Lower lobe of right lung (tissue), 2 donors: ENCODE data around the gene GALNT17. TPM values are rescaled to one million over a fixed set of nuclear protein-coding genes. Genes with fewer than 3 reads are reported as not detected.
"Not testable (repeated sequence)": the region's sequence is repeated elsewhere in the genome, so short reads cannot be mapped to it uniquely, and the experiment has no call there.

ENCODE experiments used
- ATAC-seq, 2 donors: fragments of 200-7000 bp; cut with Tn5 transposase; one replicate each; pipeline ENCODE4 v1.9.1; 2020 to 2022; ENCODE audit warnings: mild to moderate bottlenecking in 2 of 2, moderate library complexity in 2 of 2
- DNase-seq: peaks from one replicate; pipeline ENCODE4 v3.0.0-alpha.2; 2020
- H3K27ac ChIP-seq: fragments of 200-600 bp; one replicate; pipeline ENCODE4 v1.8.0; 2022
- H3K27me3 ChIP-seq: fragments of 200-600 bp; one replicate; pipeline ENCODE4 v1.8.0; 2022; ENCODE audit warnings: low read depth
- H3K36me3 ChIP-seq: fragments of 200-600 bp; one replicate; pipeline ENCODE4 v1.8.0; 2022; ENCODE audit warnings: mild to moderate bottlenecking
- H3K4me1 ChIP-seq: fragments of 200-600 bp; one replicate; pipeline ENCODE4 v1.8.0; 2022
- H3K4me3 ChIP-seq: fragments of 200-600 bp; one replicate; pipeline ENCODE4 v1.8.0; 2022; ENCODE audit warnings: mild to moderate bottlenecking
- H3K9me3 ChIP-seq: fragments of 200-600 bp; one replicate; pipeline ENCODE4 v1.8.0; 2022
- CTCF ChIP-seq: fragments of 200-600 bp; IDR thresholded peaks from one replicate; pipeline ENCODE4 v1.8.0; 2022; ENCODE audit warnings: antibody characterized with exemption, mild to moderate bottlenecking
- intact Hi-C: fragments of 100-400 bp; cut with DNase I; formaldehyde crosslinking; loops from one replicate; pipeline ENCODE4 v1.11.0; 2022
- total RNA-seq: library from RNA; stranded (reverse); fragmentation: NEBNext Ultra II Directional; extraction: Animal tissue kit (Norgen Biotek cat#: 25700); gene quantifications from one replicate; pipeline ENCODE4 v1.2.1, GENCODE V29; 2021
- donor health status: DM: no; HTN: yes; CAD: no; lungs with severe emphysema.

GALNT17 gene
- total RNA-seq, 1 donor from 2014 or later: 6.6 TPM

- no peak overlapping the region for H3K27ac ChIP-seq
- DNase-seq: no peak
- no peaks in the 10 kb centered on the region for H3K4me1 ChIP-seq
- no peak for ATAC-seq
- no peak overlapping the region for H3K4me3 ChIP-seq
- intact Hi-C loops: no loop called here
- H3K27me3 ChIP-seq: no peaks in the 10 kb centered on the region
- TF ChIP-seq CTCF: no peak
- no peaks in the 10 kb centered on the region for H3K36me3 ChIP-seq
- H3K9me3 ChIP-seq: no peaks in the 10 kb centered on the region
Observed at GRCh38 chr7:71639382-71640085, 507.6 kb downstream of the GALNT17 start.

GRCh38 chr7:71643031-71643430 is 511.1 kb downstream of the GALNT17 start:
- H3K9me3 ChIP-seq, H3K4me1 ChIP-seq, H3K36me3 ChIP-seq, ATAC-seq, H3K4me3 ChIP-seq, H3K27ac ChIP-seq, intact Hi-C loops, DNase-seq, H3K27me3 ChIP-seq: not testable (repeated sequence)

GRCh38 chr7:71645836-71646235 is 513.9 kb downstream of the GALNT17 start:
- Histone ChIP-seq H3K4me3 (no peak overlapping the region), H3K27ac (no peak overlapping the region), H3K9me3 (peaks cover 13% of the 10 kb centered on the region), H3K27me3 (no peaks in the 10 kb centered on the region), H3K36me3 (no peaks in the 10 kb centered on the region), H3K4me1 (no peaks in the 10 kb centered on the region)
- TF ChIP-seq CTCF: no peak
- DNase-seq (no peak), ATAC-seq (no peak)
- intact Hi-C loops: no loop called here

GRCh38 chr7:71649812-71650211 is 517.9 kb downstream of the GALNT17 start:
- DNase-seq (no peak), ATAC-seq (no peak)
- no peaks in the 10 kb centered on the region for H3K4me1 ChIP-seq
- intact Hi-C loops: no loop called here
- no peak overlapping the region for H3K27ac ChIP-seq
- no peaks in the 10 kb centered on the region for H3K36me3 ChIP-seq
- TF ChIP-seq CTCF: no peak
- peaks cover 13% of the 10 kb centered on the region for H3K9me3 ChIP-seq
- no peak overlapping the region for H3K4me3 ChIP-seq
- no peaks in the 10 kb centered on the region for H3K27me3 ChIP-seq

GRCh38 chr7:71650653-71651337 is 518.9 kb downstream of the GALNT17 start:
- DNase-seq (no peak), ATAC-seq (no peak)
- H3K27ac ChIP-seq: no peak overlapping the region
- H3K36me3 ChIP-seq: no peaks in the 10 kb centered on the region
- intact Hi-C loops: no loop called here
- no peak for TF ChIP-seq CTCF
- H3K9me3 ChIP-seq: peaks cover 10% of the 10 kb centered on the region
- no peaks in the 10 kb centered on the region for H3K4me1 ChIP-seq
- H3K4me3 ChIP-seq: no peak overlapping the region
- no peaks in the 10 kb centered on the region for H3K27me3 ChIP-seq

GRCh38 chr7:71652510-71652909 is 520.6 kb downstream of the GALNT17 start:
- H3K27me3 ChIP-seq: no peaks in the 10 kb centered on the region
- intact Hi-C loops: no loop called here
- H3K4me3 ChIP-seq: no peak overlapping the region
- ATAC-seq: no peak
- peaks cover 10% of the 10 kb centered on the region for H3K9me3 ChIP-seq
- H3K27ac ChIP-seq: no peak overlapping the region
- no peak for DNase-seq
- H3K36me3 ChIP-seq: no peaks in the 10 kb centered on the region
- TF ChIP-seq CTCF: no peak
- H3K4me1 ChIP-seq: no peaks in the 10 kb centered on the region
